A549 treated with CpdA at 1 μM for 4 hours (cell line): Measurements from ENCODE around the gene METTL17. TPM values are rescaled to one million over a fixed set of nuclear protein-coding genes. Genes with fewer than 3 reads are reported as not detected.

Experiments
- total RNA-seq: library from RNA; stranded (reverse); fragments of 200-300 nt; extraction: Qiagen RNA extraction; gene quantifications from 5 replicates; pipeline ENCODE4 v1.2.3, GENCODE V29; 2022; ENCODE audit warnings: low read depth

The METTL17 gene, protein sequence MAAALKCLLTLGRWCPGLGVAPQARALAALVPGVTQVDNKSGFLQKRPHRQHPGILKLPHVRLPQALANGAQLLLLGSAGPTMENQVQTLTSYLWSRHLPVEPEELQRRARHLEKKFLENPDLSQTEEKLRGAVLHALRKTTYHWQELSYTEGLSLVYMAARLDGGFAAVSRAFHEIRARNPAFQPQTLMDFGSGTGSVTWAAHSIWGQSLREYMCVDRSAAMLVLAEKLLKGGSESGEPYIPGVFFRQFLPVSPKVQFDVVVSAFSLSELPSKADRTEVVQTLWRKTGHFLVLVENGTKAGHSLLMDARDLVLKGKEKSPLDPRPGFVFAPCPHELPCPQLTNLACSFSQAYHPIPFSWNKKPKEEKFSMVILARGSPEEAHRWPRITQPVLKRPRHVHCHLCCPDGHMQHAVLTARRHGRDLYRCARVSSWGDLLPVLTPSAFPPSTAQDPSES
- total RNA-seq, result 69.5 to 77.9 TPM (median 73.5 TPM) in 5 replicates

DNA sequence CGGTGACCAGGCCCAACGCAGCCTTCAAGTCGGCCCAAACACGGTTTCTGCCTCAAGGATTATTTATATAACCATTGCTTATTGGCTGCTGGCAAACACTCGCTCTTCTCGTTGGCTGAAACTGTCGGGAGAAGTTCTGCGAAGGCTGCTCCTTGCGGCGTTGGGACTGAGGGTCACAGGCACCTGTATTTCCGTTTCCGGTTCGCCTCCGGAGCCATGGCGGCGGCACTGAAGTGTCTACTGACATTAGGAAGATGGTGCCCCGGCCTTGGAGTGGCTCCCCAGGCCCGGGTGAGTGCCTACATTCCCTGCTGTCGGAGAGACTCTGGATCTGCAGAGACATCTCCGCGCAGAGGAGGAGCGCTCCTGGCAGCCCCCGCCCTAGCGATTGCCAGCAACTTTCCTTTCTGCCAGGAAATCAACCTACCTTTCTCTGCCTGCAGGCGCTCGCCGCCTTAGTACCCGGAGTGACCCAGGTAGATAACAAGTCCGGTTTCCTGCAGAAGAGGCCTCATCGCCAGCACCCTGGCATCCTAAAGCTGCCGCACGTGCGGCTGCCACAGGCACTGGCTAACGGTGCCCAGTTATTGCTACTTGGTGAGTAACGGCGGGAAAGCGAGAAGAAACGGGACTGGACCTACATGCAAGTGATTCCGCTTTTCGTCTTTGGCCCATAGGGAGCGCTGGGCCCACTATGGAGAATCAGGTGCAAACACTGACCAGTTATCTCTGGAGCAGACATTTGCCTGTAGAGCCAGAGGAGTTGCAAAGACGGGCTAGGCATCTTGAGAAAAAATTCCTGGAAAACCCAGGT is at the start of gene METTL17:
METTL17 (plus strand) TSS at position 194 of the 814 bp plus-strand sequence; CDS start at position 217, 23 bp downstream.

DNA sequence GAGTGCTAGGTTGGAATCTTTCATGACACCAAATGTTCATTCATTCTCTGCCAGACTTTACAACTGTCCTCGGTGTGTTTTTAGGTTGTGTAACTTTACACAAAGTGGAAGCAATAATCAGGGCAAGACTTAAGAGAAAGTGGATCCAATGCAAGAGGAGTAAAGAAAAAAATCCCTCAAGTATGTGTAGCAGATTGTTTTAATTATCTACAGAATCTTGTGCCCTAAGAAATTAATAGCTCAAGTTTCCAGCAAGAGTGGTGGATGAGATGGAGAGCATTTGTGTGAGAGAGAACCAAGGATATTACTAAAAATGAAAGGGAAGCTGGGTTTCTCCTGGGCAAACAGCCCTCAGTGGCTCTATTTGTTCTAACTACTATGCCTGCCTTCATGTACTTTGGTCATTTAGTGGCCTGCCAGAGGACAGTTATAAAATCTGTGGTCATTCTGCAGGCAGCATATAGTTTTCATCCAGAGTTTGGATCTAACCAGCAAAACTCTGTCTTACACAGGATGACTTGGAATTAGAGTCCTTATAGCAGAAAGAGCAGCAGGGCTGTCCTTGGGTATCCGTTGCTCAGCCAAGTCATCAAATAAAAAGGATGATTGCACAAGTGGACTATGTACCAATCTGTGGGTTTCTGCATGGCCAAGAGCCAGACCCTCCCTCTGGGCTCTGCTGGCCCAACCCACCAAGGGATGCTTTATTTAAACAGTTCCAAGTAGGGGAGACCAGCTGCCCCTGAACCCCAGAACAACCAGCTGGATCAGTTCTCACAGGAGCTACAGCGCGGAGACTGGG is 34.8 kb upstream of the METTL17 start, which contains the start of gene RNASE2:
RNASE2 (plus strand) TSS at position 752 of the 802 bp plus-strand sequence. CDS start 285 bp downstream, outside the sequence.

DNA sequence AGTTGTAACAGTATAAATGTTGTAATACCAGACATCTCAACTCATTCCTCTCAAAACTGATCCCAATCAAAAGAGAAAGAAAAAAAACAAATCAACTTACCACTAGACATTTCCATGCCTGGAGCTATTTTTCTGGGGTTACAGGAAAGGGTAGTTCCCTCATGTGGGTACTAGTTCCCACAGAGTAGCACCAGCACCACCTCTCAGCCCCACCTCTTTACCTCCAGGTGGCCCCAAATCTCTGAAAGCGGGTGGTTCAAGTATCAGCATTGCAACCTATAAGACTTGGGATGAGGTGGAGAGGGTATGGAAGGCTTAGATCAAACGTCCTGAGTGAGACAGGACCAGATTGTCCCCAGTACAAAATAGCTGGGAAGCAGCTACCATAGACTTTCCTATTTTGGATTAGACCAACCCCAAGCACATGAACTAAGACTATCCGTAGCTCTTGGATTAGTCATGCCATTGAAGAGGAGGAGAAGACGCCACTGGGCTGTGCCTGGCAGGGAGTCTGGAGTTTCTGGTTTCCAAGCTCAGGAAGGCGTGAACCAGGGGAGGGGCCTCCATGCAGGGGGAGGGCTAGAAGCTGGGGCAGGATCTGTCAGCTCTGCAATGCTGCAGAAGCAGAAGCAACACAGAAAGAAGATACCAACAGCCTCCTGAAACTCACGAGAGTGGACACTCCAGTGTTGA is 9.0 kb downstream of the METTL17 start, which contains the start of gene SLC39A2:
SLC39A2 (plus strand) TSS at position 620 of the 693 bp plus-strand sequence. CDS start 154 bp downstream, outside the sequence.

DNA sequence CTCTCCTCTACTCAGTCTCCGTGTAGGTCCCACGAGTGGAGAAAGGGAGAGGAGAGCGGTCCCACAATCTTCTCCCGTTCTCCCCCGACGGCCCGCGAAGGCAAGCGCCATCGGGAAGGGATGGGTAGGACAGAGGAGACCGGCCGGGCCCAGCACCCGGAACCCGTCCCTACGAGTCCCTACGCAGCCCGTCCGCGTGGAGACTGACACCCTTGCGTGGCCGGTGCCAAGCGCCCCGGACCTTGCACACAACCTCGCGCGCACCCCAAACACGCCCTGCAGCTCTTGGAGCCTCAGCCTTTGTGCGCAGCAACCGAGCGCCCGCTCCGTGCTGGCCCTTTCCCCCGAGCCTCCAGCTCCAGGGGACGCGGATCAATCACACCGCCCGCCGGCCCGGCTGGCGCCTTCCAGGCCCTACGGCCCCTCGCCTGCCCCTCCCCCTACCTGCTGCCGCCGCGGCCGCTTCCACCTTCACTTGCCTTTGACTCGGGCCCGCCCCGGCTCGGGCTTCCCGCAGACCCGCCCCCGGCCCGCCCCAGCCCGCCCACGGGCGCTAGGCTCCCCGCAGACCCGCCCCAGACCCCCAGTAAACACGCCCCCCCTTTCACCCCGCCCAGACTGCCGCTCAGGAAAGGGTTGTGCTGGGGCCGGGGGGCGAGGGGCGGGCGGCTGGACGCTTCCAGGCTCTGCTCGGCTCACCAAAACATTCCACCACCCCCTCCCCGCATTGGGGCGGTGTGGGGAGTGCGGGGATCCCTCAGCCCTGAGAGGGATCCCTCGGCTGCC is 35.0 kb downstream of the METTL17 start, which contains the start of gene NDRG2:
NDRG2 (minus strand) TSS at position 477 of the 786 bp plus-strand sequence. CDS start 1,746 bp downstream, outside the sequence.

DNA sequence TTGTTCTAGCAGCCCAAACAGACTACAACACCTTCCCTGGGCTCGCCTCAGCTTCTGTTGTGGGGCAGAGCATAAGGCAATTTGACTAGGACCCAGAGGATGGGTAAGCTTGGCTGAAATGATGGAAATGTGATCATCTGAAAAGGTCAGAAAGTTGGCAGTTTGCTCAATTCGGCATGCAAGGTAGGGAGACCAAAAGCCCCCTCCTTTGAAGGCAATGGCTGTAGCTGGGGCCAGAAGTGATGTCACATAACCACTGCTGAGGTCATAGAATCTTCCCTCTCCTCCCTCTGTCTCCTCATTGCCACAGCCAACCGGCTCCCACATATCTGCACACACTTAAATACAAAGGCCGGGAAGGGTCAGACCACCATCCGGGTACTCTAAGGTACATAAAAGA is 40.1 kb downstream of the METTL17 start, which contains the start of gene TPPP2:
TPPP2 (plus strand) TSS at position 301 of the 400 bp plus-strand sequence. CDS start 365 bp downstream, outside the sequence.

DNA sequence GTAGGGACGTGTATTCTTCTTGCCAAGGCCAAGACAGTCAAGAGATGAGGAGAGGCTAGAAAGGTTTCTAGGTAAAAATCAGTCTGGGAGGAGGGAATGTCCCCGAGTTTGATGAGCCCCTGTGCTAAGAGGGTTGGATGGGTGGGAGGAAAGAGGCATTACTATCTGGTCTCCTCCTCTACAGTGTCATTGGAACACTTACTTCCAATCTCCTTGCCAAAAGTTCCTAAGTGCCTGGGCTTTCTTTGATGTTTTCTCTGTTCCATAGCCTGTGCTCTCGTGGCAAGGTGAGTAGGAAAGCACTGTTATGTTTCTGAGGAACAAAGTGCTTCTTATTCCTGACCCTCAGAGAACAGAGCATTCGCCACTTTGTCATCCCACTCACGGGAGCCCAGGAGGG is 44.9 kb downstream of the METTL17 start, which contains the start of gene RNASE13:
RNASE13 (minus strand) TSS at position 101 of the 400 bp plus-strand sequence. CDS start 519 bp downstream, outside the sequence.

DNA sequence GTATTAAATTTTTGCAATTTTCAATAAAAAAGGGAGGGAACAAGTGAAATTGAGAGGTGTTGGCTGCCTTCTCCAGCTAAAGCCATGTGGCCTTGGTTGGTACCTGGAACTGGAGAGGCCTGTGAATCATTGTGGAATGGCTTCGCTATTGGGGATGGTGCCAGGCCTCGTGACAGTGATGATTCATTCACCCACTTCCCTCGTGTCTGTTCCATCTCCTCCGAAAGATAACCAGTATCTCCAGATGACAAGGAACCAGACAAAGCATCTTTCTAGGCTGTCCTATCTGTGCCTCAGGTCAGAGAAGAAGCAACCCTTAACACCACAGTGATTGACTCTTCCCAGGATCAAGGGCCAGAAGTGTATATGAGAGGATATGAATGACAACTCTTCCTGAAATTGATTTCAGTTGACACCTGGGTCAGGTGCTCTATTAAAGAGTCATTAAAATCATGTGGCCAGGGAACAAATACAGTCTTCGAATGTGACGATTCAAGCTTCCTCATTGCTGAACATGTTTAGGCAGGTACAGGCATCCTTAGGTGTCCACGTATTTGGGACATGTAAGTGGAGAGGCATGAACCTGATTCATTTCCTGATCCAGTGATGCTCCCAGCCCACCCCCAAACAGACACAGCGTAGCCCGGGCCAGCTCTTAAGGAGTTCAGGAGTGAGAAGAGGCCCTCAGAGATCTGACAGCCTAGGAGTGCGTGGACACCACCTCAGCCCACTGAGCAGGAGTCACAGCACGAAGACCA is 52.1 kb downstream of the METTL17 start, which contains the start of gene RNASE7:
RNASE7 (plus strand) TSS at position 687 of the 758 bp plus-strand sequence. CDS start 631 bp downstream, outside the sequence.

Other genes starting within 250 kb of the METTL17 start
- not detected in 5 replicates for gene EDDM3A, start 244.1 kb upstream of the METTL17 start, total RNA-seq
- not detected in 5 replicates for gene EDDM3B, start 221.6 kb upstream of the METTL17 start, total RNA-seq
- gene RNASE6, start 208.7 kb upstream of the METTL17 start, total RNA-seq, result not detected in 5 replicates
- gene RNASE1, start 187.1 kb upstream of the METTL17 start, total RNA-seq, result 0.16 to 0.35 TPM (median 0.24 TPM) in 3 of 5 replicates, not detected in the others
- gene RNASE3, start 98.6 kb upstream of the METTL17 start, total RNA-seq, result not detected in 5 replicates
- not detected in 5 replicates for gene RNASE2, start 34.5 kb upstream of the METTL17 start, total RNA-seq
- not detected in 5 replicates for gene SLC39A2, start 9.3 kb downstream of the METTL17 start, total RNA-seq
- 2.5 to 3.5 TPM (median 3.1 TPM) in 5 replicates for gene NDRG2, start 35.1 kb downstream of the METTL17 start, total RNA-seq
- not detected in 5 replicates for gene TPPP2, start 40.2 kb downstream of the METTL17 start, total RNA-seq
- gene RNASE13, start 44.8 kb downstream of the METTL17 start, total RNA-seq, result not detected in 5 replicates
- not detected in 5 replicates for gene RNASE7, start 52.4 kb downstream of the METTL17 start, total RNA-seq
- gene RNASE8, start 67.8 kb downstream of the METTL17 start, total RNA-seq, result not detected in 5 replicates
- 9.2 to 13.5 TPM (median 12.9 TPM) in 5 replicates for gene ARHGEF40, start 80.3 kb downstream of the METTL17 start, total RNA-seq
- gene ZNF219, start 108.7 kb downstream of the METTL17 start, total RNA-seq, result 21.2 to 30.3 TPM (median 29.2 TPM) in 5 replicates
- 0.40 to 1.1 TPM (median 0.80 TPM) in 5 replicates for gene TMEM253, start 111.1 kb downstream of the METTL17 start, total RNA-seq
- 0.02 TPM in 1 of 5 replicates, not detected in the others for gene OR5AU1, start 166.1 kb downstream of the METTL17 start, total RNA-seq